Activated CD8-positive, alpha-beta memory T cell treated with anti-CD3 and anti-CD28 coated beads, Interleukin-2, amount 10 ng/mL, durations not matched to agents 7 days and 5 days (primary cell): ENCODE results near the gene C5. TPM values are rescaled to one million over a fixed set of nuclear protein-coding genes. Genes with fewer than 3 reads are reported as not detected.

ENCODE experiments used
- ATAC-seq: fragments of 150-1000 bp; cut with Tn5 transposase; one replicate; pipeline ENCODE4 v1.10.0; 2021; ENCODE audit warnings: moderate library complexity
- CTCF ChIA-PET: fragments of 350-600 bp; sonication (Branson Sonifier 250); formaldehyde crosslinking; loops from one replicate; lab custom pipeline; 2021; ENCODE audit warnings: antibody characterized with exemption; lab: Charles Lee
- DNase-seq: peaks from one replicate; pipeline ENCODE4 v3.0.0-alpha.2; 2020
- H3K27ac Mint-ChIP-seq: one replicate; pipeline ENCODE4 v1.8.0; 2021; ENCODE audit warnings: mild to moderate bottlenecking, mixed read lengths
- H3K27me3 Mint-ChIP-seq: one replicate; pipeline ENCODE4 v1.8.0; 2021; ENCODE audit warnings: mixed read lengths
- H3K36me3 Mint-ChIP-seq: one replicate; pipeline ENCODE4 v1.8.0; 2021; ENCODE audit warnings: mild to moderate bottlenecking, mixed read lengths
- H3K4me1 Mint-ChIP-seq: one replicate; pipeline ENCODE4 v1.8.0; 2021; ENCODE audit warnings: mixed read lengths
- H3K4me3 Mint-ChIP-seq: one replicate; pipeline ENCODE4 v1.8.0; 2021; ENCODE audit warnings: mild to moderate bottlenecking, moderate library complexity, mixed read lengths
- H3K9me3 Mint-ChIP-seq: one replicate; pipeline ENCODE4 v1.8.0; 2022; ENCODE audit warnings: low read depth, mixed read lengths
- total RNA-seq, 2 experiments: library from RNA; stranded (reverse); gene quantifications; one replicate each; pipeline ENCODE4 v1.2.3, GENCODE V29; 2021

Gene C5
- total RNA-seq, 2 experiments from 2014 or later: 1.9 to 3.0 TPM

GRCh38 chr9:120915854-120916470 is 134.1 kb downstream of the C5 start:
- ATAC-seq (peak; percentile 75), DNase-seq (peak; percentile 83)
- peak overlapping the region; percentile 45 for H3K4me3 Mint-ChIP-seq
- no peaks in the 10 kb centered on the region for H3K9me3 Mint-ChIP-seq
- no peaks in the 10 kb centered on the region for H3K27me3 Mint-ChIP-seq
- H3K27ac Mint-ChIP-seq: peak overlapping the region; percentile 79
- peaks cover 80% of the 10 kb centered on the region for H3K36me3 Mint-ChIP-seq
- peaks cover 86% of the 10 kb centered on the region for H3K4me1 Mint-ChIP-seq
- CTCF ChIA-PET: interaction anchor here (0.7 to 3.0 kb wide), 11 partner anchors 8 to 160 kb away, joined by 3 to 22 read pairs (median 5); partner anchors contain the start of gene TRAF1

GRCh38 chr9:120914953-120915352 is 135.1 kb downstream of the C5 start:
- CTCF ChIA-PET: interaction anchor here (0.9 to 3.0 kb wide), 3 partner anchors 7 to 15 kb away, joined by 3 to 12 read pairs (median 9); no protein-coding TSS in a partner anchor
- H3K36me3 Mint-ChIP-seq: peaks cover 83% of the 10 kb centered on the region
- ATAC-seq (no peak), DNase-seq (no peak)
- H3K27ac Mint-ChIP-seq: no peak overlapping the region
- H3K4me1 Mint-ChIP-seq: peaks cover 86% of the 10 kb centered on the region
- no peaks in the 10 kb centered on the region for H3K9me3 Mint-ChIP-seq
- H3K27me3 Mint-ChIP-seq: no peaks in the 10 kb centered on the region
- H3K4me3 Mint-ChIP-seq: no peak overlapping the region

GRCh38 chr9:120914396-120914795 is 135.7 kb downstream of the C5 start:
- Mint-ChIP-seq H3K27ac (no peak overlapping the region), H3K9me3 (no peaks in the 10 kb centered on the region)
- CTCF ChIA-PET: interaction anchor here (0.9 to 3.0 kb wide), 2 partner anchors 9 to 14 kb away, joined by 3 to 9 read pairs; no protein-coding TSS in a partner anchor

GRCh38 chr9:120913647-120914264 is 136.3 kb downstream of the C5 start:
- H3K9me3 Mint-ChIP-seq: no peaks in the 10 kb centered on the region
- CTCF ChIA-PET: interaction anchor here (0.9 to 1.3 kb wide), 2 partner anchors 10 kb away, joined by 3 to 4 read pairs; no protein-coding TSS in a partner anchor
- no peak for ATAC-seq
- DNase-seq: no peak
- H3K4me3 Mint-ChIP-seq: no peak overlapping the region
- peak overlapping the region; percentile 63 for H3K27ac Mint-ChIP-seq
- no peaks in the 10 kb centered on the region for H3K27me3 Mint-ChIP-seq
- H3K36me3 Mint-ChIP-seq: peaks cover 86% of the 10 kb centered on the region
- H3K4me1 Mint-ChIP-seq: peaks cover 86% of the 10 kb centered on the region

More at GRCh38 chr9:120914396-120914795, 135.7 kb downstream of the C5 start:
- ATAC-seq (no peak), DNase-seq (no peak)
- Mint-ChIP-seq H3K4me3 (no peak overlapping the region), H3K36me3 (peaks cover 83% of the 10 kb centered on the region), H3K4me1 (peaks cover 86% of the 10 kb centered on the region), H3K27me3 (no peaks in the 10 kb centered on the region)

GRCh38 chr9:120912958-120913646 is 137.0 kb downstream of the C5 start:
- Mint-ChIP-seq H3K4me1 (peaks cover 85% of the 10 kb centered on the region), H3K36me3 (peaks cover 84% of the 10 kb centered on the region), H3K27ac (peak overlapping the region; percentile 63), H3K4me3 (no peak overlapping the region), H3K27me3 (no peaks in the 10 kb centered on the region), H3K9me3 (no peaks in the 10 kb centered on the region)
- no peak for ATAC-seq
- CTCF ChIA-PET: interaction anchor here (1.3 kb wide), 1 partner anchor 10 kb away, joined by 4 read pairs; no protein-coding TSS in a partner anchor
- DNase-seq: no peak

- Mint-ChIP-seq H3K4me3 (no peak overlapping the region), H3K36me3 (peaks cover 82% of the 10 kb centered on the region), H3K27me3 (no peaks in the 10 kb centered on the region), H3K27ac (peak overlapping the region; percentile 66), H3K4me1 (peaks cover 84% of the 10 kb centered on the region), H3K9me3 (no peaks in the 10 kb centered on the region)
- ATAC-seq: no peak
- CTCF ChIA-PET: interaction anchor here (0.6 to 1.3 kb wide), 4 partner anchors 9 to 25 kb away, joined by 3 to 5 read pairs (median 4); no protein-coding TSS in a partner anchor
- no peak for DNase-seq
Measured at GRCh38 chr9:120911295-120911837, 138.7 kb downstream of the C5 start.

- CTCF ChIA-PET: interaction anchor here (1.0 to 1.2 kb wide), 2 partner anchors 18 to 26 kb away, joined by 3 to 5 read pairs; no protein-coding TSS in a partner anchor
- Mint-ChIP-seq H3K9me3 (no peaks in the 10 kb centered on the region), H3K27me3 (no peaks in the 10 kb centered on the region), H3K4me1 (peaks cover 86% of the 10 kb centered on the region), H3K4me3 (no peak overlapping the region), H3K27ac (peak overlapping the region; percentile 82), H3K36me3 (peaks cover 83% of the 10 kb centered on the region)
- no peak for DNase-seq
- no peak for ATAC-seq
Measured at GRCh38 chr9:120910643-120911042, 139.4 kb downstream of the C5 start.

GRCh38 chr9:120909904-120910303 is 140.2 kb downstream of the C5 start:
- CTCF ChIA-PET: interaction anchor here (1.0 kb wide), 1 partner anchor 9 kb away, joined by 3 read pairs; no protein-coding TSS in a partner anchor

GRCh38 chr9:120905315-120906164 is 144.5 kb downstream of the C5 start:
- H3K27ac Mint-ChIP-seq: peak overlapping the region; percentile 85

More at GRCh38 chr9:120909904-120910303, 140.2 kb downstream of the C5 start:
- peaks cover 89% of the 10 kb centered on the region for H3K36me3 Mint-ChIP-seq
- no peak overlapping the region for H3K4me3 Mint-ChIP-seq
- DNase-seq (peak; percentile 64), ATAC-seq (peak; percentile 56)
- H3K9me3 Mint-ChIP-seq: no peaks in the 10 kb centered on the region
- no peaks in the 10 kb centered on the region for H3K27me3 Mint-ChIP-seq
- peak overlapping the region; percentile 82 for H3K27ac Mint-ChIP-seq
- H3K4me1 Mint-ChIP-seq: peaks cover 88% of the 10 kb centered on the region

GRCh38 chr9:120904978-120905301 is 145.1 kb downstream of the C5 start:
- Mint-ChIP-seq H3K27ac (peak overlapping the region; percentile 85), H3K27me3 (no peaks in the 10 kb centered on the region), H3K9me3 (no peaks in the 10 kb centered on the region), H3K36me3 (peaks cover 69% of the 10 kb centered on the region), H3K4me3 (no peak overlapping the region), H3K4me1 (peaks cover 86% of the 10 kb centered on the region)
- no peak for DNase-seq
- CTCF ChIA-PET: interaction anchor here (1.0 to 4.0 kb wide), 9 partner anchors 9 to 32 kb away, joined by 3 to 27 read pairs (median 7); partner anchors contain the start of genes PHF19 and TRAF1
- no peak for ATAC-seq

More at GRCh38 chr9:120905315-120906164, 144.5 kb downstream of the C5 start:
- H3K9me3 Mint-ChIP-seq: no peaks in the 10 kb centered on the region
- peaks cover 75% of the 10 kb centered on the region for H3K36me3 Mint-ChIP-seq
- peak; percentile 65 for ATAC-seq
- peaks cover 87% of the 10 kb centered on the region for H3K4me1 Mint-ChIP-seq
- H3K27me3 Mint-ChIP-seq: no peaks in the 10 kb centered on the region
- peak overlapping the region; percentile 40 for H3K4me3 Mint-ChIP-seq
- peak; percentile 81 for DNase-seq
- CTCF ChIA-PET: interaction anchor here (1.0 to 4.0 kb wide), 5 partner anchors 10 to 29 kb away, joined by 3 to 27 read pairs (median 7); partner anchors contain the start of gene PHF19

- Mint-ChIP-seq H3K4me1 (peaks cover 85% of the 10 kb centered on the region), H3K27ac (peak overlapping the region; percentile 85), H3K9me3 (no peaks in the 10 kb centered on the region), H3K36me3 (peaks cover 63% of the 10 kb centered on the region), H3K4me3 (no peak overlapping the region), H3K27me3 (no peaks in the 10 kb centered on the region)
- CTCF ChIA-PET: interaction anchor here (0.6 to 4.0 kb wide), 11 partner anchors 8 to 217 kb away, joined by 3 to 27 read pairs (median 5); partner anchors contain the start of genes PHF19 and TRAF1
- peak; percentile 24 for ATAC-seq
- DNase-seq: peak; percentile 66
Measured at GRCh38 chr9:120904061-120904977, 145.8 kb downstream of the C5 start.
